ENCODE results near the gene DUSP8.

The DUSP8 gene

GRCh38 chr11:1564535-1565172, 7.4 kb downstream of the DUSP8 start:
- DNase-seq, result no peak

GRCh38 chr11:1563697-1564534, 8.2 kb downstream of the DUSP8 start:
- DNase-seq, result no peak

GRCh38 chr11:1563149-1563638, 8.9 kb downstream of the DUSP8 start:
- DNase-seq, result no peak

GRCh38 chr11:1562469-1563148, 9.5 kb downstream of the DUSP8 start:
- DNase-seq, result no peak

- DNase-seq, result no peak
These were observed 10.1 kb downstream of the DUSP8 start for GRCh38 chr11:1561955-1562354.

GRCh38 chr11:1561266-1561665, 10.8 kb downstream of the DUSP8 start:
- DNase-seq, result no peak

GRCh38 chr11:1560649-1561251, 11.3 kb downstream of the DUSP8 start:
- no peak for DNase-seq

- DNase-seq, result no peak
These were observed 11.9 kb downstream of the DUSP8 start for GRCh38 chr11:1560002-1560648.

- no peak for DNase-seq
These were observed 12.7 kb downstream of the DUSP8 start for GRCh38 chr11:1559111-1559951.

- no peak for DNase-seq
These were observed 13.3 kb downstream of the DUSP8 start for GRCh38 chr11:1558775-1559110.

- no peak for DNase-seq
These were observed 13.9 kb downstream of the DUSP8 start for GRCh38 chr11:1557904-1558774.

GRCh38 chr11:1557051-1557884, 14.8 kb downstream of the DUSP8 start:
- no peak for DNase-seq

- DNase-seq, result no peak
These were observed 15.7 kb downstream of the DUSP8 start for GRCh38 chr11:1556278-1556902.

- DNase-seq, result no peak
These were observed 16.3 kb downstream of the DUSP8 start for GRCh38 chr11:1555713-1556153.

- no peak for DNase-seq
These were observed 16.9 kb downstream of the DUSP8 start for GRCh38 chr11:1554981-1555712.

- no peak for DNase-seq
These were observed 18.1 kb downstream of the DUSP8 start for GRCh38 chr11:1553808-1554594.
